Trophoblast cell (in vitro differentiated cells and primary cell): ENCODE data around the gene COBLL1.
A peak's percentile ranks its signal among the peaks of the same experiment; 100 is the strongest.

Experiments used
- DNase-seq, 2 donors: peaks; one replicate each; pipeline ENCODE4 v3.0.0-alpha.2; 2016
- H2AFZ ChIP-seq: 2 replicates; pipeline ENCODE4 v1.6.1; 2013; ENCODE audit warnings: low read length, moderate library complexity, mild to moderate bottlenecking; ENCODE audit not compliant: insufficient read depth, poor library complexity
- H2AK5ac ChIP-seq: 2 replicates; pipeline ENCODE4 v1.6.1; 2013; ENCODE audit warnings: mild to moderate bottlenecking, low read length
- H2BK120ac ChIP-seq: 2 replicates; pipeline ENCODE4 v1.6.1; 2013; ENCODE audit warnings: low read length, mild to moderate bottlenecking, moderate library complexity; ENCODE audit not compliant: insufficient read depth, poor library complexity
- H2BK12ac ChIP-seq: 2 replicates; pipeline ENCODE4 v1.6.1; 2013; ENCODE audit warnings: mild to moderate bottlenecking, low read length, moderate library complexity
- H2BK5ac ChIP-seq: 2 replicates; pipeline ENCODE4 v1.6.1; 2013; ENCODE audit warnings: low read length, low read depth, moderate library complexity, mild to moderate bottlenecking; ENCODE audit not compliant: poor library complexity
- H3K14ac ChIP-seq: 2 replicates; pipeline ENCODE4 v1.6.1; 2013; ENCODE audit warnings: mild to moderate bottlenecking, low read length
- H3K18ac ChIP-seq: 2 replicates; pipeline ENCODE4 v1.6.1; 2013; ENCODE audit warnings: mild to moderate bottlenecking, low read length
- H3K23ac ChIP-seq: 2 replicates; pipeline ENCODE4 v1.6.1; 2013; ENCODE audit warnings: low read length
- H3K27ac ChIP-seq: 2 replicates; pipeline ENCODE4 v1.5.1; 2013; ENCODE audit warnings: low read depth, mild to moderate bottlenecking, inconsistent platforms, low read length, moderate library complexity
- H3K27me3 ChIP-seq: 2 replicates; pipeline ENCODE4 v1.6.1; 2013; ENCODE audit warnings: inconsistent platforms, mild to moderate bottlenecking, low read length, moderate library complexity; ENCODE audit not compliant: insufficient read depth
- H3K36me3 ChIP-seq, 2 experiments: 1 replicate in 1 of 2; 2 replicates in 1 of 2; pipeline ENCODE4 v1.6.1; 2013; ENCODE audit warnings: low read length in 2 of 2, mild to moderate bottlenecking in 2 of 2, moderate library complexity in 1 of 2; ENCODE audit not compliant: insufficient read depth in 2 of 2, control insufficient read depth in 1 of 2
- H3K4ac ChIP-seq: 2 replicates; pipeline ENCODE4 v1.6.1; 2013; ENCODE audit warnings: low read depth, mild to moderate bottlenecking, low read length, moderate library complexity
- H3K4me1 ChIP-seq, 2 experiments: 1 replicate in 1 of 2; 2 replicates in 1 of 2; pipeline ENCODE4 v1.6.1; 2013; ENCODE audit warnings: low read length in 2 of 2, mild to moderate bottlenecking in 2 of 2, moderate library complexity in 1 of 2; ENCODE audit not compliant: insufficient read depth in 2 of 2, control insufficient read depth in 1 of 2
- H3K4me2 ChIP-seq: 2 replicates; pipeline ENCODE4 v1.6.1; 2013; ENCODE audit warnings: inconsistent platforms, mild to moderate bottlenecking, low read length, moderate library complexity
- H3K4me3 ChIP-seq: 2 replicates; pipeline ENCODE4 v1.5.1; 2013; ENCODE audit warnings: mild to moderate bottlenecking, low read depth, low read length, inconsistent platforms
- H3K79me1 ChIP-seq: one replicate; pipeline ENCODE4 v1.6.1; 2013; ENCODE audit warnings: low read length
- H3K79me2 ChIP-seq: 2 replicates; pipeline ENCODE4 v1.6.1; 2013; ENCODE audit warnings: low read length, mild to moderate bottlenecking; ENCODE audit not compliant: control insufficient read depth, insufficient read depth, poor library complexity
- H3K9ac ChIP-seq: 2 replicates; pipeline ENCODE4 v1.6.1; 2013; ENCODE audit warnings: mild to moderate bottlenecking, low read length
- H3K9me3 ChIP-seq: 2 replicates; pipeline ENCODE4 v1.6.1; 2013; ENCODE audit warnings: low read depth, mild to moderate bottlenecking, control low read depth, inconsistent platforms, low read length; ENCODE audit not compliant: insufficient read depth
- H4K12ac ChIP-seq: 2 replicates; pipeline ENCODE4 v1.6.1; 2013; ENCODE audit warnings: low read depth, mild to moderate bottlenecking, low read length, moderate library complexity
- H4K8ac ChIP-seq: 2 replicates; pipeline ENCODE4 v1.6.1; 2013; ENCODE audit warnings: low read depth, mild to moderate bottlenecking, low read length, moderate library complexity
- H4K91ac ChIP-seq: one replicate; pipeline ENCODE4 v1.6.1; 2013; ENCODE audit warnings: low read depth, mild to moderate bottlenecking, low read length, moderate library complexity
- WGBS: extraction: QIAGEN DNeasy Blood & Tissue Kit; methylation state at CpG from one replicate; pipeline ENCODE4 v1.1.7; 2013; ENCODE audit warnings: missing lambda C conversion rate; ENCODE audit not compliant: insufficient read length, insufficient coverage; ENCODE audit errors: extremely low coverage; 5-methylcytosine and 5-hydroxymethylcytosine counted together

The COBLL1 gene

DNA sequence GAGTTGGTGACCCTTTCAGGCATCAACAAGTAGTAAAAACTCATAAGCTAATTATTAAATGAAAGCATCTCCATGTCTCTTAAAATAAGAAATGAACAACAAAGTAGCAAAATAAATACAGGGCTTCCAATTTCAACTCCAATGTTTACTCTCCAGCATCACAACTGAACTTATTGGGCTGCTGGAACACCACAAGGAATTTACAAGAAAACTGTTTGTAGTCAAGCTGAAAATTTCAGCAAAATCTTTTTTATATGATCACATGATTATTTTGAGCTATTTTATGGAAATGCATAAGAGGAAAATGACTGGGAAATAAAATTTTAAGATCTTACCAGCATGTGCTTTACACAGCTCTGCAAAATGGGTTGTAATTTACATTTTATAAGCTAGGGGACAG is 28.1 kb downstream of the COBLL1 start:
- Histone ChIP-seq H3K79me1 (peaks cover 3% of the 10 kb centered on the region), H3K4me2 (no peak overlapping the region), H3K4me3 (no peak overlapping the region), H3K27ac (no peak overlapping the region), H3K4me1 (peaks cover 9 to 10% of the 10 kb centered on the region in 2 experiments), H2BK120ac (no peak overlapping the region), H3K9ac (no peak overlapping the region), H2AK5ac (no peak overlapping the region), H3K27me3 (no peaks in the 10 kb centered on the region), H3K36me3 (no peaks in the 10 kb centered on the region), H4K91ac (no peak overlapping the region), H3K18ac (no peak overlapping the region), H3K23ac (no peak overlapping the region), H4K8ac (no peak overlapping the region), H3K4ac (no peak overlapping the region), H3K79me2 (no peaks in the 10 kb centered on the region), H4K12ac (no peak overlapping the region), H3K9me3 (no peaks in the 10 kb centered on the region), H2BK12ac (no peak overlapping the region), H3K14ac (no peak overlapping the region), H2AFZ (no peak overlapping the region), H2BK5ac (no peak overlapping the region)
- no peak for DNase-seq

DNA sequence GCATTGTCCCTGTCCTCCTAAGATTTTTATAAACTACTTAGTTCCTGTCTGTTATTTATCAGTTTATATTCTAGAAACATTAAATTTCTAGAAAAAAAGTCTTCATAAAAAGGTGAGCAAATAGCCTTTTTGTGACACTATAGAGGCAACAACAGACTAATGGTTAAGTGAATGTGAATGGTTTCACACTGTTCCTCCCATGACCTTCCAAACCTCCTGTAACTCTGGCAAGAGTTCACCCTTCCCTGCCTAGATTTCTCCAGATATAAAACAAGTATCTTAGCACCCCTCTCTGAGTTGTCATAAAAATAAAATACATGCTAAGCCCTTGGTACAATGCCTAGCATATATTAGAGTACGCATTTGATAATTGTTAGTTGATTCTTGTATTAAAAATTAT is 29.2 kb downstream of the COBLL1 start:
- no peak overlapping the region for H3K27ac ChIP-seq
- H3K18ac ChIP-seq: no peak overlapping the region
- no peak overlapping the region for H2AFZ ChIP-seq
- H2BK5ac ChIP-seq: no peak overlapping the region
- no peak overlapping the region for H3K14ac ChIP-seq
- no peak for DNase-seq
- H3K4me2 ChIP-seq: no peak overlapping the region
- H4K12ac ChIP-seq: no peak overlapping the region
- H4K91ac ChIP-seq: no peak overlapping the region
- no peak overlapping the region for H3K4ac ChIP-seq
- H3K79me2 ChIP-seq: no peaks in the 10 kb centered on the region
- no peak overlapping the region for H4K8ac ChIP-seq
- no CpG with 5 or more reads among the region's 1 CpG for WGBS
- H3K23ac ChIP-seq: no peak overlapping the region
- H3K4me3 ChIP-seq: no peak overlapping the region
- H2BK12ac ChIP-seq: no peak overlapping the region
- H3K4me1 ChIP-seq: peaks cover 9 to 10% of the 10 kb centered on the region in 2 experiments
- H3K9me3 ChIP-seq: no peaks in the 10 kb centered on the region
- no peak overlapping the region for H3K9ac ChIP-seq
- H3K79me1 ChIP-seq: peaks cover 3% of the 10 kb centered on the region
- H2AK5ac ChIP-seq: no peak overlapping the region
- H2BK120ac ChIP-seq: no peak overlapping the region
- H3K27me3 ChIP-seq: no peaks in the 10 kb centered on the region
- H3K36me3 ChIP-seq: no peaks in the 10 kb centered on the region

DNA sequence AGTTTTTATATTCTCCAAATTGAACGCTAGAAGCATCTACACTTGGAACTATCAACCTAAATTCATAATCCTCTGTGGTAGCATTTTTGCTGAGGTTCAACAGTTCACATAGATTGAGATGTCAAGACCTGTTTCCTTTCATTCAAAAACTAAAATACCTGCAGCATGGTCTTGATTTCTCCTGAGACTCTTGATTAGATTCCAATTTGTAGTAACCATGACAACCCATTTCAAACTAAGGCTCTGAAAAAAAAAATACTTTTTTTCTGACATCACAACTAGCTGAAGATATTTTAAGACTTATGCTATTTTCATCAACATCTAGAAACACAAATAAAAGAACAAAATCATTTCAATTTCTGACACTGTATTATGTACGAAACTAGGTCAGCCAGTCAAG is 29.8 kb downstream of the COBLL1 start:
- no peak for DNase-seq
- H3K9ac ChIP-seq: no peak overlapping the region
- H3K4me3 ChIP-seq: no peak overlapping the region

DNA sequence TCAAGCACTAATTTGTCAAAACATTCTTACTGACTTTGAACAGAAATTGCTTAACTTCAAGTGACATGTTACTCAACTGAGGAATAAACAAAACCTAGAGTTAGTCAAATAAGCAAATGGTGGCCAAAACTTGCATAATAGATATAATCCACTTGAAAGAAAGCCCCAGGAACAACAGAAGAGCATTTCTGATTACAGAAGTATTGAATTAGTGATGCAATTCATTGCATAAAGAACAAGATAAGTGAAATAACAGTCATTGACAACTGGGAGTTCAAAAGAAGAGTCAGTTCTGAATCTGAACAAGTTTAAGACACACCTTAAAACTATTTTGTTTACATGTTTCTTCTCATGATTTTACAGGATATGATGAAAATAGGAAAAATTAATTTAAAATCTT is 30.8 kb downstream of the COBLL1 start:
- Histone ChIP-seq H2AK5ac (no peak overlapping the region), H3K4me2 (no peak overlapping the region), H3K36me3 (no peaks in the 10 kb centered on the region), H3K4me3 (no peak overlapping the region), H3K9ac (no peak overlapping the region), H3K27ac (no peak overlapping the region), H3K23ac (no peak overlapping the region), H3K27me3 (no peaks in the 10 kb centered on the region), H2BK5ac (no peak overlapping the region), H4K12ac (no peak overlapping the region), H3K9me3 (no peaks in the 10 kb centered on the region), H2BK120ac (no peak overlapping the region), H3K79me1 (no peaks in the 10 kb centered on the region), H3K14ac (no peak overlapping the region), H3K18ac (no peak overlapping the region), H4K91ac (no peak overlapping the region), H3K4ac (no peak overlapping the region), H2BK12ac (no peak overlapping the region), H4K8ac (no peak overlapping the region), H3K4me1 (peaks cover 3% of the 10 kb centered on the region in 2 experiments), H2AFZ (no peak overlapping the region), H3K79me2 (no peaks in the 10 kb centered on the region)
- peak in 1 of 2 donors; percentile 53 for DNase-seq

More for the DNA sequence above, 29.8 kb downstream of the COBLL1 start:
- Histone ChIP-seq H2AFZ (no peak overlapping the region), H3K4ac (no peak overlapping the region), H2BK12ac (no peak overlapping the region), H3K27me3 (no peaks in the 10 kb centered on the region), H4K8ac (no peak overlapping the region), H3K4me2 (no peak overlapping the region), H3K36me3 (no peaks in the 10 kb centered on the region), H3K18ac (no peak overlapping the region), H4K91ac (no peak overlapping the region), H4K12ac (no peak overlapping the region), H3K79me1 (peaks cover 3% of the 10 kb centered on the region), H3K23ac (no peak overlapping the region), H2AK5ac (no peak overlapping the region), H3K27ac (no peak overlapping the region), H3K9me3 (no peaks in the 10 kb centered on the region), H3K79me2 (no peaks in the 10 kb centered on the region), H3K4me1 (peaks cover 7 to 8% of the 10 kb centered on the region in 2 experiments), H3K14ac (no peak overlapping the region), H2BK5ac (no peak overlapping the region), H2BK120ac (no peak overlapping the region)
- no CpG with 5 or more reads among the region's 2 CpGs for WGBS
